Activated T-helper 1 cell treated with anti-CD3 and anti-CD28 coated beads, Interleukin-12 subunit alpha, Interleukin-12 subunit beta, Interleukin-2, Interleukin-4 antibody, amounts not matched to agents 30 ng/mL and 10 ng/mL and 1 ng/mL, durations not matched to agents 14 hours and 24 hours and 36 hours (primary cell): ENCODE data around the gene MOV10L1. TPM values are rescaled to one million over a fixed set of nuclear protein-coding genes. Genes with fewer than 3 reads are reported as not detected.
"Not testable (repeated sequence)": the region's sequence is repeated elsewhere in the genome, so short reads cannot be mapped to it uniquely, and the experiment has no call there.

Experiments
- DNase-seq: peaks from one replicate; pipeline ENCODE4 v3.0.0; 2021; ENCODE audit warnings: low spot score
- H3K27ac Mint-ChIP-seq: one replicate; pipeline ENCODE4 v1.8.0; 2021; ENCODE audit warnings: mild to moderate bottlenecking, mixed read lengths
- H3K27me3 Mint-ChIP-seq: one replicate; pipeline ENCODE4 v1.8.0; 2022; ENCODE audit warnings: mild to moderate bottlenecking, moderate library complexity, mixed read lengths; ENCODE audit not compliant: insufficient read depth
- H3K36me3 Mint-ChIP-seq: one replicate; pipeline ENCODE4 v1.8.0; 2021; ENCODE audit warnings: low read depth, mixed read lengths
- H3K4me1 Mint-ChIP-seq: one replicate; pipeline ENCODE4 v1.8.0; 2021; ENCODE audit warnings: low read depth, mixed read lengths
- H3K4me3 Mint-ChIP-seq: one replicate; pipeline ENCODE4 v1.8.0; 2021; ENCODE audit warnings: mild to moderate bottlenecking, moderate library complexity, mixed read lengths
- H3K9me3 Mint-ChIP-seq: one replicate; pipeline ENCODE4 v1.8.0; 2021; ENCODE audit warnings: mixed read lengths
- intact Hi-C: fragments of 100-400 bp; cut with micrococcal nuclease; formaldehyde crosslinking; loops from one replicate; pipeline ENCODE4 v1.15.1; 2024
- total RNA-seq: library from RNA; stranded (reverse); gene quantifications from 2 replicates; pipeline ENCODE4 v1.2.3, GENCODE V29; 2022

Gene MOV10L1
- total RNA-seq, 1 donor from 2014 or later = not detected

DNA sequence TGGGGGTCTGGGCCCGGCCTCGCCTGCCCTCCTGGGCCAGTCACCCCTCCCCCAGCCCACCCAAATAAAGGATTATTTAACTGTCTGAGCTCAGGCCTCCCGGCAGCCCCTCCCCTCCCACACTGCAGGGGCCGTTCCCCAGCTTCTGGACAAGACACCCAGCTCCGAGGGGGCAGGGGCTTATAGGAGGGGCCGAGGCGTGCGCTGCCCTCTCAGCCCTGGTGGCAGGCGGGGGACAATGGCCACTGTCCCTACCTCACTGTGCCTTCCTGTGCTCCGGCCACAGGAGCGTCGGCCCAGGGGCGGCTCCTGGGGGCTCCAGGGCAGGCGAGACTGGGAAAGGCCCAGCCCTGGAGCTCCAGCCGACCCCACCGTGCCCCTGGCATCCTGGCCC, 108.8 kb downstream of the MOV10L1 start:
- H3K4me3 Mint-ChIP-seq = no peak overlapping the region
- H3K36me3 Mint-ChIP-seq = peaks cover 8% of the 10 kb centered on the region
- peaks cover 14% of the 10 kb centered on the region for H3K4me1 Mint-ChIP-seq
- H3K27ac Mint-ChIP-seq = no peak overlapping the region
- intact Hi-C loops = no loop called here
- no peaks in the 10 kb centered on the region for H3K9me3 Mint-ChIP-seq
- DNase-seq = no peak
- no peaks in the 10 kb centered on the region for H3K27me3 Mint-ChIP-seq

DNA sequence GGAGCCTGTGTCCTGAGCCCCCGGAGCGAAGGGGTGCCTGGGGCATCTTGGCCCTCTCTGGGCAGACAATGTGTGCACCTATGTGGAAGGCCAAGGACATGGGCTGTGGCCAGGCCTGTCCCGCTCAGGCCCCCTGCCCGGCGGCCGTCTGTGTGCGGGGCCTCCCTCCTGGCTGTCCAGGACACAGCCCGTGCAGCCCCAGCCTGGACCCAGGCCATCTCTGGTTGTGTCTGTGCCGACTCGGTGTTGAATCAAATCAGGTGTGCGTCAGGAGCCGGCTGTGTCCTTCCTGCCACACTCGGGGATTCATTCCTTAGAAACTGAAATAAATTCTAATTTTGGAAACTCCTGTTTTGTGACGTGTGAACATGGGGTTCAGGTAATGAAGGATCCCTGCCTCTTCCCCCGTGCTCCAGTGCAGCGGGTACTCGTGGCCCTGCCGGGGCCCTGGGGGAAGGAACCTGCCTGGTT, 109.5 kb downstream of the MOV10L1 start:
- H3K4me3 Mint-ChIP-seq = peak overlapping the region; percentile 74
- peaks cover 19% of the 10 kb centered on the region for H3K4me1 Mint-ChIP-seq
- no peaks in the 10 kb centered on the region for H3K27me3 Mint-ChIP-seq
- intact Hi-C loops = no loop called here
- H3K27ac Mint-ChIP-seq = peak overlapping the region; percentile 52
- H3K36me3 Mint-ChIP-seq = peaks cover 13% of the 10 kb centered on the region
- DNase-seq = no peak
- H3K9me3 Mint-ChIP-seq = no peaks in the 10 kb centered on the region

GRCh38 chr22:50199829-50200460, 110.1 kb downstream of the MOV10L1 start:
- H3K4me3 Mint-ChIP-seq = peak overlapping the region; percentile 74
- no peaks in the 10 kb centered on the region for H3K9me3 Mint-ChIP-seq
- no peak for DNase-seq
- peaks cover 19% of the 10 kb centered on the region for H3K4me1 Mint-ChIP-seq
- no peaks in the 10 kb centered on the region for H3K27me3 Mint-ChIP-seq
- intact Hi-C loops = loop anchor here (1.0 to 5.0 kb wide), 7 partner anchors 10 to 309 kb away; partner anchors contain the start of genes ALG12, CRELD2, MAPK11 and NCAPH2
- peaks cover 15% of the 10 kb centered on the region for H3K36me3 Mint-ChIP-seq
- H3K27ac Mint-ChIP-seq = peak overlapping the region; percentile 52

DNA sequence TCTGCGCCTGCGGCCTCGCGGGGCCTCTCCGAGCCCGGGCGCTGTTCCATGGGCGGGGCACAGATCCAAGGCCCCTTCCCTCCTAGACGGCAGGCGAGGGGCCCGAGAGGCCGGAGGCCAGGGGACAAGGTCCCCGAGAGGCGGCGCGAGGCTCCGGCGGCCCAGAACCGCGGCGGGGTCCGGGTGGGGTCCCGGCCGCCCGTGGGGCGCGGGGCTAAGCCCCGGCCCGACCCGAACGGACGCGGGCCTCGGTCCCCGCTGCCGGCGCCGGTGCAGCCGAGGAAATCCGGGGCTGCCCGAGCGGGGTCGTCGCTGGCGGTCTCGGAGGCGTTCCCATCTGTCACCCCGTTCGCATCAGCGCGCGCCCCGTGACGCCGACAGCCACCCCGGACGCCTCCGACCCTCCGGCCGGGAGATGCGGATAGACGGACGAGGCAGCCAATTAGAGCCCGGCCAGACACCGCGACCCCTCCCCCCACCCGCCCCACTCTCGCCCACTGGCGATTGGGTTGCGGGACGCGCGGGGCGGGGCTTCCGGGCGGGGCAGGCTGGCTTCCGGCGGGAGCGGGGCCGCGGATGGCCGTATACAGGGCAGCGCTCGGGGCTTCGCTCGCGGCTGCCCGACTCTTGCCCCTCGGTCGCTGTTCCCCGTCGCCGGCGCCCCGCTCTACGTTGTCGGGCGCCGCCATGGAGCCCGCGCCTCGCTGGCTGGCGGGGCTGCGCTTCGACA, 110.8 kb downstream of the MOV10L1 start, which contains the start of gene SELENOO:
TSS of gene SELENOO (plus strand) at position 551 of the 730 bp plus-strand sequence. CDS start at position 577, 26 bp downstream.
- Mint-ChIP-seq H3K36me3 (peaks cover 15% of the 10 kb centered on the region), H3K4me3 (peak within 1 kb of the TSS; percentile 88), H3K27me3 (no peaks in the 10 kb centered on the region), H3K9me3 (no peaks in the 10 kb centered on the region), H3K4me1 (peaks cover 19% of the 10 kb centered on the region), H3K27ac (peak within 1 kb of the TSS; percentile 63)
- intact Hi-C loops = loop anchor here (1.0 to 5.0 kb wide), 7 partner anchors 10 to 308 kb away; partner anchors contain the start of genes ALG12, CRELD2, MAPK11 and NCAPH2
- DNase-seq = peak; percentile 90

DNA sequence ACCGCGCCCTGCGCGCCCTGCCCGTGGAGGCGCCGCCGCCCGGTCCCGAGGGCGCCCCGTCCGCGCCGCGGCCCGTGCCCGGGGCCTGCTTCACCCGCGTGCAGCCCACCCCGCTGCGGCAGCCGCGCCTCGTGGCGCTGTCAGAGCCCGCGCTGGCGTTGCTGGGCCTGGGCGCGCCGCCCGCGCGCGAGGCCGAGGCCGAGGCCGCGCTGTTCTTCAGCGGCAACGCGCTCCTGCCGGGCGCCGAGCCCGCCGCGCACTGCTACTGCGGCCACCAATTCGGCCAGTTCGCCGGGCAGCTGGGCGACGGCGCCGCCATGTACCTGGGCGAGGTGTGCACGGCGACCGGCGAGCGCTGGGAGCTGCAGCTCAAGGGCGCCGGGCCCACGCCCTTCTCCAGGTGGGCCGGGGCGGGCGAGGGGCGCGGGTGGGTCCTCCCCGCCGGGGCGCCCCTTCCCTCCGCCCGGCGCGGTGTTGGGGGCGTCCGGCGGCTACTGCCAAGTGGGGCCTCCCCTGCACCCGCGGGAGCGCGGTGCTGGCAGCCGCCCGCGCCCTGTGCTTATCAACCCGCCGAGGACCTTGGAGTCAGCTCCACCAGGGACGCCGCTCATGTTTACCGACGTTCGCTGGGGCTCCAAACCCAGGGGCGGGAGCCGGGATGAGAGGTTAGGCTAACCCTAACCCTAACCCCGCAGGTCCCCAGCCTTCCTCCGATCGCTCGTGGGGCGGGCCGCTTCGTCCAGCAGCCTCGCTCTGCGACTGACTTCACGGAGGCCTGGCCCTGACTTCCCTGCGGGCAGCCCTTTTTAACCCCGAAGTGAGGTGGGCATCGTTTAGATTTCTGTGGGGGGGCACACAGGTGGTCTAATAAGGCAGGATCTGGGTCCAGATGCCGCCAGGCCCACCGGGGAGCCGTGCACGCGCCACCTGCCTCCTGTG, 111.7 kb downstream of the MOV10L1 start:
- Mint-ChIP-seq H3K4me3 (peak overlapping the region; percentile 88), H3K27ac (peak overlapping the region; percentile 63), H3K4me1 (peaks cover 19% of the 10 kb centered on the region), H3K27me3 (no peaks in the 10 kb centered on the region), H3K9me3 (no peaks in the 10 kb centered on the region), H3K36me3 (peaks cover 17% of the 10 kb centered on the region)
- no peak for DNase-seq
- intact Hi-C loops = loop anchor here (2.0 to 5.0 kb wide), 5 partner anchors 43 to 307 kb away; partner anchors contain the start of genes ALG12, CRELD2, MAPK11 and NCAPH2

- peak overlapping the region; percentile 88 for H3K4me3 Mint-ChIP-seq
- intact Hi-C loops = loop anchor here (5.0 kb wide), 1 partner anchor 285 kb away; the partner anchor contains the start of genes ALG12 and CRELD2
- no peak for DNase-seq
- peaks cover 17% of the 10 kb centered on the region for H3K36me3 Mint-ChIP-seq
- H3K27ac Mint-ChIP-seq = peak overlapping the region; percentile 63
- H3K9me3 Mint-ChIP-seq = no peaks in the 10 kb centered on the region
- peaks cover 19% of the 10 kb centered on the region for H3K4me1 Mint-ChIP-seq
- no peaks in the 10 kb centered on the region for H3K27me3 Mint-ChIP-seq
These were observed 112.4 kb downstream of the MOV10L1 start for GRCh38 chr22:50202130-50202666.

- intact Hi-C loops = loop anchor here (5.0 kb wide), 1 partner anchor 286 kb away; the partner anchor contains the start of genes ALG12 and CRELD2
- no peaks in the 10 kb centered on the region for H3K9me3 Mint-ChIP-seq
These were observed 113.5 kb downstream of the MOV10L1 start for GRCh38 chr22:50203288-50203687.

DNA sequence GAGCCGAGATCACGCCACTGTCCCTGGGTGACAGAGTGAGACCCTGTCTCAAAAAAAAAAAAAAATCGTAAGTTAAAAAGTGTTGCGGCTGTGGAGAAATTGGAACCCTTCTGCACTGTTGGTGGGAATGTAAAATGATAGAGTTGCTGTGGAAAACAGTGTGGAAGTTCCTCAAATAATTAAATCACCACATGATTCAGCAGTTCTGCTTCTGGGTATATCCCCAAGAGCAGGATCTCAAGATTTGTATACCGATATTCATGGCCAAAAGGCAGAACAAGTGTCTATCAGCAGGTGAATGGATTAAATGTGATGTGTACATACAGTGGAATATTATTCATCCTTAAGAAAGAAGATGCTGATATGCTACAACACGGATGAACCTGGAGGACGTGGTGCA, 114.8 kb downstream of the MOV10L1 start:
- H3K36me3 Mint-ChIP-seq = peaks cover 17% of the 10 kb centered on the region
- no peak overlapping the region for H3K4me3 Mint-ChIP-seq
- H3K9me3 Mint-ChIP-seq = no peaks in the 10 kb centered on the region
- peaks cover 16% of the 10 kb centered on the region for H3K4me1 Mint-ChIP-seq
- no peaks in the 10 kb centered on the region for H3K27me3 Mint-ChIP-seq
- no peak overlapping the region for H3K27ac Mint-ChIP-seq
- DNase-seq = no peak
- intact Hi-C loops = loop anchor here (5.0 kb wide), 1 partner anchor 287 kb away; the partner anchor contains the start of genes ALG12 and CRELD2

More at GRCh38 chr22:50203288-50203687, 113.5 kb downstream of the MOV10L1 start:
- H3K27ac Mint-ChIP-seq = no peak overlapping the region
- peaks cover 15% of the 10 kb centered on the region for H3K36me3 Mint-ChIP-seq
- H3K4me3 Mint-ChIP-seq = peak overlapping the region; percentile 0
- DNase-seq = no peak
- H3K4me1 Mint-ChIP-seq = peaks cover 19% of the 10 kb centered on the region
- no peaks in the 10 kb centered on the region for H3K27me3 Mint-ChIP-seq

DNA sequence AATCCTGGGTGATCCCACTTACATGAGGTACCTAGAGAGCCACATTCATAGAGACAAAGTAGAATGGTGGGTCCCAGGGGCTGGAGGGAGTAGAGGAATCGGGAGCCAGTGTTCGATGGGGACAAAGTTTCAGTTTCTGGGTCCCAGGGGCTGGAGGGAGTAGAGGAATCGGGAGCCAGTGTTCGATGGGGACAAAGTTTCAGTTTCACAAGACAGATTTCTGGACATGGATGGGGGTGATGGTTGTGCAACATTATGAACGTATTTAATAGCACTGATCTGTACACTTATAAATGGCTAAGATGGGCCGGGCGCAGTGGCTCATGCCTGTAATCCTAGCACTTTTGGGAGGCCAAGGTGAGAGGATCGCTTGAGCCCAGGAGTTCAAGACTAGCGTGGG, 115.2 kb downstream of the MOV10L1 start:
- Mint-ChIP-seq H3K36me3 (peaks cover 21% of the 10 kb centered on the region), H3K4me1 (peaks cover 19% of the 10 kb centered on the region)
- intact Hi-C loops = loop anchor here (5.0 kb wide), 1 partner anchor 288 kb away; the partner anchor contains the start of genes ALG12 and CRELD2
- not testable (repeated sequence) for H3K4me3 Mint-ChIP-seq, DNase-seq, H3K9me3 Mint-ChIP-seq, H3K27me3 Mint-ChIP-seq, H3K27ac Mint-ChIP-seq

DNA sequence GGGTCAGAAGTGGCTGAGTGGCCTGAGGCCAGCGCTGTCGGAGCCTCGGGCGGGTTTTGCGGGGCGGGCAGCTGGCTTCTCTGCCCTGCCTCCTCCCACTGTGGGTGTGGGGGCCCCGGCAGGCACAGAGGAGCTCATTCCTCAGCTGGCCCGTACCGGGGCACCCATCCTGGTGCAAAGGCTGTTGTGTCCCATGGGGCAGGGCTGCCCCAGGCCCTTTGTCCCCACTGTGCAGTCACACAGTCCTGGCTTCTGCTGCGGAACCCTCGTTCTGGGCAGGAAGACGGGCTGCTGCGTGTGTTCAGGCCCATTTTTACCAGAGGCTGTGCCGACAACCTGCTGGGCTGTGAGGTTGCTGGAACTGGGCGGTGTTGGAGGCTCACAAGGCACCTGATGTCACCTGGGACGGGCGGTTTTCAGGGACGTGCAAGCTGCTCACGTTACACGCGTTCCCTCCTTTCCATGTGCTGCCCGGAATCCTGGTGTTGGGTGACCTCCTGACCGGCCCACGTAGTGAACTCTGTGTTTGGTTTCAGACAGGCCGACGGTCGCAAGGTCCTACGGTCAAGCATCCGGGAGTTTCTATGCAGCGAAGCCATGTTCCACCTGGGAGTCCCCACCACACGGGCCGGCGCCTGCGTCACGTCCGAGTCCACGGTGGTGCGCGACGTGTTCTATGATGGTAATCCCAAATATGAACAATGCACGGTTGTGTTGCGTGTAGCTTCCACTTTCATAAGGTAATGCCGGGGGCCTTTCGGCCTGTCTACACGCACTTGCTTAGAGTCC, 116.2 kb downstream of the MOV10L1 start:
- intact Hi-C loops = no loop called here
- no peaks in the 10 kb centered on the region for H3K27me3 Mint-ChIP-seq
- peaks cover 20% of the 10 kb centered on the region for H3K4me1 Mint-ChIP-seq
- H3K36me3 Mint-ChIP-seq = peaks cover 21% of the 10 kb centered on the region
- no peak overlapping the region for H3K4me3 Mint-ChIP-seq
- H3K9me3 Mint-ChIP-seq = no peaks in the 10 kb centered on the region
- no peak overlapping the region for H3K27ac Mint-ChIP-seq
- no peak for DNase-seq

GRCh38 chr22:50206599-50206998, 116.8 kb downstream of the MOV10L1 start:
- H3K36me3 Mint-ChIP-seq = peaks cover 24% of the 10 kb centered on the region
- no peak overlapping the region for H3K4me3 Mint-ChIP-seq
- no peak overlapping the region for H3K27ac Mint-ChIP-seq
- no peak for DNase-seq
- no peaks in the 10 kb centered on the region for H3K9me3 Mint-ChIP-seq
- no peaks in the 10 kb centered on the region for H3K27me3 Mint-ChIP-seq
- intact Hi-C loops = no loop called here
- peaks cover 20% of the 10 kb centered on the region for H3K4me1 Mint-ChIP-seq
